Adrenal gland (tissue), 12 donors: ENCODE measurements around the gene C2orf69. TPM values are rescaled to one million over a fixed set of nuclear protein-coding genes. Genes with fewer than 3 reads are reported as not detected.

Experiments used
- DNase-seq, 7 donors: peaks; one replicate each; pipeline ENCODE4 v3.0.0-alpha.2; 2019 to 2020
- H3K27ac ChIP-seq, 5 donors: fragments of 200-600 bp; sonication (generic) in 4 of 5; 1 replicate in 3 of 5; 2 replicates in 2 of 5; pipeline versions ENCODE4 v1.5.1 to v1.8.0; 2016 to 2020; ENCODE audit warnings: mild to moderate bottlenecking in 1 of 5
- H3K27me3 ChIP-seq: fragments of 200-600 bp; 2 replicates; pipeline ENCODE4 v1.8.0; 2021
- H3K36me3 ChIP-seq, 2 donors: fragments of 200-600 bp; replicated peaks in 1 of 2; 1 replicate in 1 of 2; 2 replicates in 1 of 2; pipeline versions ENCODE4 v1.5.1 to v1.8.0; 2018 to 2022
- H3K4me1 ChIP-seq, 2 donors: fragments of 200-600 bp; replicated peaks in 1 of 2; 1 replicate in 1 of 2; 2 replicates in 1 of 2; pipeline versions ENCODE4 v1.5.1 to v1.8.0; 2018 to 2021
- H3K4me3 ChIP-seq, 4 donors: fragments of 200-600 bp; sonication (generic) in 3 of 4; one replicate each; pipeline ENCODE4 v1.5.1; 2016 to 2018
- H3K9me3 ChIP-seq, 3 donors: fragments of 200-600 bp; sonication (generic) in 1 of 3; replicated peaks in 1 of 3; 1 replicate in 2 of 3; 2 replicates in 1 of 3; pipeline versions ENCODE4 v1.5.1 to v1.8.0; 2016 to 2021
- POLR2A ChIP-seq, 2 donors: fragments of 450-650 bp; IDR thresholded peaks; one replicate each; pipeline ENCODE4 v1.6.1; 2017; ENCODE audit warnings: antibody characterized with exemption in 2 of 2, mild to moderate bottlenecking in 2 of 2, moderate library complexity in 1 of 2
- WGBS, 4 donors: extraction: QIAGEN DNeasy Blood & Tissue Kit in 2 of 4; methylation state at CpG; one replicate each; pipeline versions ENCODE4 v1.1.5 to v1.1.7; 2013 to 2017; 5-methylcytosine and 5-hydroxymethylcytosine counted together
- intact Hi-C, 2 donors: fragments of 100-400 bp; cut with DNase I; formaldehyde crosslinking; loops; one replicate each; pipeline versions ENCODE4 v1.14.1 to v1.15.0; 2022 to 2023
- polyA plus RNA-seq, 3 donors: library from polyadenylated mRNA; stranded (reverse); fragments of 200-250 nt in 2 of 3; fragments of 350-450 nt in 1 of 3; fragmentation: Illumina TruSeq in 1 of 3; extraction: RNeasy Lipid Tissue Mini Kit (QIAGEN cat#74804) in 1 of 3; gene quantifications; one replicate each; pipeline ENCODE4 v1.2.3, GENCODE V29; 2013 to 2014
- total RNA-seq, 9 donors: library from RNA; depleted of rRNA in 4 of 9; stranded (reverse); fragments of >200 nt in 4 of 9; fragments of 120-200 nt in 1 of 9; fragmentation: NEBNext Ultra II Directional in 1 of 9; extraction: Animal tissue kit (Norgen Biotek cat#: 25700) in 1 of 9; gene quantifications; one replicate each; pipeline versions ENCODE4 v1.1.0 to v1.2.4, GENCODE V29; 2013 to 2023
- TF ChIP-seq, protein P1 (sequence below), 6 experiments: fragments of 450-650 bp in 4 of 6; fragments of 200-600 bp in 2 of 6; sonication (generic) in 1 of 6; IDR thresholded peaks; 1 replicate in 5 of 6; 2 replicates in 1 of 6; pipeline versions ENCODE4 v1.5.1 to v1.8.0; 2016 to 2021; ENCODE audit warnings: antibody characterized with exemption in 6 of 6, mild to moderate bottlenecking in 2 of 6, moderate library complexity in 1 of 6
- donor health status: healthy with polysubstance abuse.
- donor health status: Bipolar disorder and iron deficiency.
- donor health status: DM: yes; HTN: yes; CAD: no.
- donor health status: DM: no; HTN: no; CAD: no.
- donor health status: DM: no; HTN: no; CAD: no.
- donor health status: DM: yes; HTN: yes; CAD: no.

C2orf69 gene
- total and polyA plus RNA-seq, 12 donors = 7.8 to 26.8 (median 19.5) TPM

DNA sequence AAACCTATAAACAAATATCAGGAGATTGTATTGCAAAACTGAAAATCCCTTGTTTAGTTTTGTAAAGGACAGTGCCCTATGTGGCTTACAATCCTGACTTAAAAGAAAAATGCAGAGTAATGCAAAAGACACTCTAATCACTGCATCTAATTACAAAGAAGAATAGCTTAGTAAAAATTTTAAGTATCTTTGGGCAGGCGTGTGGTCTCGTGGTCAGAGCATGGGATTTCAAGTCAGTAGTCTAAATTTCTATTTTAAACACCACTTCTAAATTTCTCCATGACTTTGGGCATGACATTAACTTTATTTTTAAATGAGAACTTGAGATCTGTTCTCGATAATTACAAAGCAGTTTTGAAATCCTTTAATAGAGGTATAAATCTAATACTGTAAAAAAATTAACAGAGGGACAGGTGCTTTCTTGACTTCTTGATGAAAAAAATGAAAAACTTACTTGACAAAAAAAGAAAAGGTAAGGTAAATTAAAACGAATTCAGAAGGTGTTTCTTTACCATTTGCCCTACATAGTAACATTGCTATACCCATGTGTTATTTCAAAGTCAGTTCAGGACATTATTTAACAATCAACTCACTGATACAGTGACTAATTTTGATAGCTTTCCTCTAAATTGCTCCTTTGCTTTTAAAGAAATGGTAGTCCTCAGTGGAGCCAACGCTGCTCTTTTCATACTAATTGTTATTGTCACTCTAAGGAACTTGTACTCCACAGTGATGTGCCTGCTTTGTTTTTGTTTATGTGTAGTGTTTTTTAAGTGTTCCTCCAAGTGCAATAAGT, 42.5 kb upstream of the C2orf69 start:
- H3K36me3 ChIP-seq = no peaks in the 10 kb centered on the region
- TF ChIP-seq POLR2A (IDR thresholded peaks at IDR 0.05) = no peak
- TF ChIP-seq, protein P1, sequence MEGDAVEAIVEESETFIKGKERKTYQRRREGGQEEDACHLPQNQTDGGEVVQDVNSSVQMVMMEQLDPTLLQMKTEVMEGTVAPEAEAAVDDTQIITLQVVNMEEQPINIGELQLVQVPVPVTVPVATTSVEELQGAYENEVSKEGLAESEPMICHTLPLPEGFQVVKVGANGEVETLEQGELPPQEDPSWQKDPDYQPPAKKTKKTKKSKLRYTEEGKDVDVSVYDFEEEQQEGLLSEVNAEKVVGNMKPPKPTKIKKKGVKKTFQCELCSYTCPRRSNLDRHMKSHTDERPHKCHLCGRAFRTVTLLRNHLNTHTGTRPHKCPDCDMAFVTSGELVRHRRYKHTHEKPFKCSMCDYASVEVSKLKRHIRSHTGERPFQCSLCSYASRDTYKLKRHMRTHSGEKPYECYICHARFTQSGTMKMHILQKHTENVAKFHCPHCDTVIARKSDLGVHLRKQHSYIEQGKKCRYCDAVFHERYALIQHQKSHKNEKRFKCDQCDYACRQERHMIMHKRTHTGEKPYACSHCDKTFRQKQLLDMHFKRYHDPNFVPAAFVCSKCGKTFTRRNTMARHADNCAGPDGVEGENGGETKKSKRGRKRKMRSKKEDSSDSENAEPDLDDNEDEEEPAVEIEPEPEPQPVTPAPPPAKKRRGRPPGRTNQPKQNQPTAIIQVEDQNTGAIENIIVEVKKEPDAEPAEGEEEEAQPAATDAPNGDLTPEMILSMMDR (IDR thresholded peaks at IDR 0.05) = no peak
- no peaks in the 10 kb centered on the region for H3K9me3 ChIP-seq
- DNase-seq = no peak
- H3K27ac ChIP-seq = no peak overlapping the region
- H3K27me3 ChIP-seq = no peaks in the 10 kb centered on the region
- 70 to 75% (median 71%) methylated on average over 5 of the region's 5 CpGs for WGBS, 4 donors
- H3K4me3 ChIP-seq = no peak overlapping the region
- intact Hi-C loops = no loop called here
- H3K4me1 ChIP-seq = no peaks in the 10 kb centered on the region

DNA sequence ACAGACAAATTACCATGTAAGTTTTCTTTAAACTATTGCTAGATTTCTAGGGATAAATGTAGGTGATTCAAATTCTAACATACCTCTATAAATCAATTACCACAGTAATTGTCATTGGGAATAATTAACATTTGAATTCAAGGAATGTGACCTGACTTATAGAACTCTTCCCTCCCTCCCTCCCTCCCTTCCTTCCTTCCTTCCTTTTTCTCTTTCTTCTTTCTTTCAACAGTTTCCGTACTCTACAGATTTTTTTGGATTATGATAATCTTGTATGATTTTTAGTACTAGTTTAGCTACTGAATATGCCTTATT, 41.9 kb upstream of the C2orf69 start:
- intact Hi-C loops = no loop called here
- 60 to 83% (median 76%) methylated on average over 1 of the region's 1 CpG for WGBS, 4 donors
- H3K9me3 ChIP-seq = no peaks in the 10 kb centered on the region
- no peak overlapping the region for H3K4me3 ChIP-seq
- H3K36me3 ChIP-seq = no peaks in the 10 kb centered on the region
- no peak for DNase-seq
- no peak overlapping the region for H3K27ac ChIP-seq
- TF ChIP-seq POLR2A (IDR thresholded peaks at IDR 0.05) = no peak
- no peaks in the 10 kb centered on the region for H3K27me3 ChIP-seq
- H3K4me1 ChIP-seq = no peaks in the 10 kb centered on the region

DNA sequence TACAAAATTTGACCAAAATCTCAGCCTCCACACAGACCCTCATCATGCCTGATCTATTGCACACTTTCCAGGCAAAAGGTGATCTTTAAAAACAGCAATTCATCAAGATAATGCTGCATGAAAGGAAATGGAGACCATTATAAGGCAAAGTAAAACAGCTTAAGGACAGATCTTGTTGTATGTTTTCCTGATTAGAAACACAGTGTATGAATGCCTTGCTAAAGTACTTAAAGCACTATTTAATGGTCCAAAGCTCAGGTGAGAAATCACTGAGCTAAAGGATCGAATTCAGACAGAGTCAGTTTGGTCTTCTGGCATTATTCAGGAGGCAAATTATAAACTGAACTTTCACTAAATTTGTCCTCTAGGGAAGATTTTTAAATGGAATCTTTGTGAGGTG, 41.4 kb upstream of the C2orf69 start:
- Histone ChIP-seq H3K36me3 (no peaks in the 10 kb centered on the region), H3K27me3 (no peaks in the 10 kb centered on the region), H3K9me3 (no peaks in the 10 kb centered on the region), H3K27ac (no peak overlapping the region), H3K4me1 (no peaks in the 10 kb centered on the region), H3K4me3 (no peak overlapping the region)
- DNase-seq = no peak
- TF ChIP-seq, protein P1 (IDR thresholded peaks at IDR 0.05) = no peak
- no peak for TF ChIP-seq POLR2A (IDR thresholded peaks at IDR 0.05)
- intact Hi-C loops = no loop called here
- WGBS, 4 donors = 55 to 67% (median 60%) methylated on average over 1 of the region's 1 CpG

DNA sequence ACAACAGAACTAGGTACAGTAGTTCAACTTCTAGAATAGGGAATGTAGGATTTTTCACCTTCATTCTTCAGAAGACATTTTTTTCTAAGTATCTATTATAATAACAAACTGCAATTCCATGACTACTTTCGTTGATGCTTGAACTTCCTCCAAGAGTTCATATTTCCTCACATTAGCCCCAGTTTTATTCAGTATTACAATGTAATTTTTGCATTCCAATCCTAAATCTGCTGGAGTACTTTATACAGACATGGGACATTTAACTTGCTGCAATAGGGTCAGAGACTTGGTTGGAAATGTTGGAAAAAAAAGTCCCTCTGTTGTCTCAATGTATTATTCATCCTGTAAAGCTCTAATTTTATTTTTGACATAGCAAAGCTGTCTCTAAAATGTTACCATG, 40.5 kb upstream of the C2orf69 start:
- no peak for DNase-seq
- intact Hi-C loops = no loop called here
- Histone ChIP-seq H3K27ac (no peak overlapping the region), H3K36me3 (no peaks in the 10 kb centered on the region), H3K9me3 (no peaks in the 10 kb centered on the region), H3K4me1 (no peaks in the 10 kb centered on the region), H3K4me3 (no peak overlapping the region), H3K27me3 (no peaks in the 10 kb centered on the region)
- TF ChIP-seq, protein P1 (IDR thresholded peaks at IDR 0.05) = no peak
- 48 to 67% (median 56%) methylated on average over 1 of the region's 1 CpG for WGBS, 4 donors

DNA sequence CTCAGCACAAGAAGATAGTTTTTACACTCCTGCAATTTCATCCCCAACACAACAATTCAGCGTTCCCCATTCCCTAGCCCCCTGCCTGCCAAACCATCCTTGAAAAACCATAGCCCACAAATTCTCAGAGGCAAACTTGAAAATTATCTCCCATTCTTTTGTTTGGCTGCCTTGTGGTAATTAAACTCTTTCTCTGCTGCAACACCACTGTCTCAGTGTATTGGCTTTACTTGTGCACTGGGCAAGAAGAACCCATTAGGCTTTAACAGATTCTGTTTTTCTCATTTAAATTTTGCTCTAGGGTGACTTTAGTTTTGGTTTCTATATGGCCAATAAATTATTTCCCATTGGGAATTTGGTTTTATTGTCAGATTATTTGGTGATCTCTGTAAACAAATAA, 36.9 kb upstream of the C2orf69 start:
- Histone ChIP-seq H3K4me1 (no peaks in the 10 kb centered on the region), H3K4me3 (no peak overlapping the region), H3K9me3 (no peaks in the 10 kb centered on the region), H3K27me3 (no peaks in the 10 kb centered on the region), H3K36me3 (no peaks in the 10 kb centered on the region), H3K27ac (no peak overlapping the region)
- intact Hi-C loops = no loop called here
- TF ChIP-seq, protein P1 (IDR thresholded peaks at IDR 0.05) = no peak
- TF ChIP-seq POLR2A (IDR thresholded peaks at IDR 0.05) = no peak
- DNase-seq = no peak
- WGBS, 4 donors = 97 to 100% (median 100%) methylated on average over 1 of the region's 1 CpG
